Mesenchymal stem cell (in vitro differentiated cells and primary cell): ENCODE data around the gene IDH1.

ENCODE experiments used
- DNase-seq: peaks from one replicate; pipeline ENCODE4 v3.0.0-alpha.2; 2013
- H2AFZ ChIP-seq: one replicate; pipeline ENCODE4 v1.6.1; 2013; ENCODE audit warnings: low read depth, mild to moderate bottlenecking, control low read depth, inconsistent platforms, low read length, moderate library complexity
- H2AK5ac ChIP-seq: 2 replicates; pipeline ENCODE4 v1.6.1; 2013; ENCODE audit warnings: low read length, moderate library complexity, mild to moderate bottlenecking, inconsistent platforms; ENCODE audit not compliant: severe bottlenecking
- H2BK120ac ChIP-seq: one replicate; pipeline ENCODE4 v1.6.1; 2013; ENCODE audit warnings: low read depth, mild to moderate bottlenecking, inconsistent platforms, low read length, moderate library complexity
- H2BK12ac ChIP-seq, 2 experiments: one replicate each; pipeline ENCODE4 v1.6.1; 2013; ENCODE audit warnings: inconsistent platforms in 2 of 2, low read length in 2 of 2, mild to moderate bottlenecking in 2 of 2, moderate library complexity in 2 of 2, control low read depth in 1 of 2
- H2BK15ac ChIP-seq: one replicate; pipeline ENCODE4 v1.6.1; 2013; ENCODE audit warnings: mild to moderate bottlenecking, low read depth, inconsistent platforms; ENCODE audit not compliant: poor library complexity, severe bottlenecking
- H2BK5ac ChIP-seq: 2 replicates; pipeline ENCODE4 v1.6.1; 2013; ENCODE audit warnings: low read depth, mild to moderate bottlenecking, low read length, control low read depth, inconsistent platforms; ENCODE audit not compliant: poor library complexity, severe bottlenecking
- H3K14ac ChIP-seq, 2 experiments: one replicate each; pipeline ENCODE4 v1.6.1; 2013; ENCODE audit warnings: inconsistent platforms in 2 of 2, low read length in 2 of 2, control low read depth in 1 of 2, mild to moderate bottlenecking in 1 of 2, moderate library complexity in 1 of 2
- H3K18ac ChIP-seq, 2 experiments: one replicate each; pipeline ENCODE4 v1.6.1; 2013; ENCODE audit warnings: inconsistent platforms in 2 of 2, low read length in 2 of 2, control low read depth in 1 of 2, low read depth in 1 of 2, mild to moderate bottlenecking in 1 of 2
- H3K23ac ChIP-seq, 2 experiments: one replicate each; pipeline ENCODE4 v1.6.1; 2013; ENCODE audit warnings: inconsistent platforms in 2 of 2, low read length in 2 of 2, mild to moderate bottlenecking in 2 of 2, moderate library complexity in 2 of 2, control low read depth in 1 of 2
- H3K27ac ChIP-seq: 2 replicates; pipeline ENCODE4 v1.5.1; 2013; ENCODE audit warnings: mild to moderate bottlenecking, moderate library complexity, low read length, control low read depth, inconsistent platforms; ENCODE audit not compliant: poor library complexity, severe bottlenecking
- H3K27me3 ChIP-seq, 2 experiments: 2 replicates each; pipeline versions ENCODE4 v1.6.1 to v1.7.0; 2013; ENCODE audit warnings: low read length in 2 of 2, mild to moderate bottlenecking in 2 of 2, moderate library complexity in 2 of 2, control low read depth in 1 of 2, inconsistent platforms in 1 of 2; ENCODE audit not compliant: control insufficient read depth in 1 of 2, insufficient read depth in 1 of 2
- H3K36me3 ChIP-seq, 2 experiments: 2 replicates each; pipeline versions ENCODE4 v1.6.1 to v1.7.0; 2013; ENCODE audit warnings: low read length in 2 of 2, control low read depth in 1 of 2, inconsistent platforms in 1 of 2, low read depth in 1 of 2, mild to moderate bottlenecking in 1 of 2; ENCODE audit not compliant: insufficient read depth in 2 of 2, control insufficient read depth in 1 of 2
- H3K4ac ChIP-seq, 2 experiments: one replicate each; pipeline ENCODE4 v1.6.1; 2013; ENCODE audit warnings: inconsistent platforms in 2 of 2, low read length in 2 of 2, mild to moderate bottlenecking in 2 of 2, moderate library complexity in 2 of 2, control low read depth in 1 of 2, low read depth in 1 of 2
- H3K4me1 ChIP-seq: 2 replicates; pipeline ENCODE4 v1.6.1; 2013; ENCODE audit warnings: low read depth, low read length, control low read depth; ENCODE audit not compliant: control insufficient read depth, insufficient read depth
- H3K4me2 ChIP-seq: 2 replicates; pipeline ENCODE4 v1.6.1; 2013; ENCODE audit warnings: low read length, mild to moderate bottlenecking, inconsistent platforms; ENCODE audit not compliant: poor library complexity, severe bottlenecking
- H3K4me3 ChIP-seq, 2 experiments: 2 replicates each; pipeline versions ENCODE4 v1.5.1 to v1.7.0; 2013; ENCODE audit warnings: low read length in 2 of 2, mild to moderate bottlenecking in 2 of 2, control low read depth in 1 of 2, low read depth in 1 of 2; ENCODE audit not compliant: insufficient read depth in 1 of 2
- H3K79me1 ChIP-seq: replicated peaks from 2 replicates; pipeline ENCODE4 v1.6.1; 2013; ENCODE audit warnings: mild to moderate bottlenecking, control low read depth, low read length, inconsistent platforms; ENCODE audit not compliant: poor library complexity, severe bottlenecking
- H3K9ac ChIP-seq: 2 replicates; pipeline ENCODE4 v1.7.0; 2013; ENCODE audit warnings: mild to moderate bottlenecking, low read length, moderate library complexity
- H3K9me3 ChIP-seq: 2 replicates; pipeline ENCODE4 v1.7.0; 2013; ENCODE audit warnings: mild to moderate bottlenecking, low read length; ENCODE audit not compliant: control insufficient read depth
- H4K8ac ChIP-seq: one replicate; pipeline ENCODE4 v1.6.1; 2013; ENCODE audit warnings: inconsistent platforms, mild to moderate bottlenecking, low read length, moderate library complexity
- H4K91ac ChIP-seq: one replicate; pipeline ENCODE4 v1.6.1; 2013; ENCODE audit warnings: mild to moderate bottlenecking, low read length, inconsistent platforms
- WGBS: methylation state at CpG from one replicate; pipeline ENCODE4 v1.1.7; 2013; ENCODE audit warnings: mixed read lengths; 5-methylcytosine and 5-hydroxymethylcytosine counted together

The IDH1 gene

DNA sequence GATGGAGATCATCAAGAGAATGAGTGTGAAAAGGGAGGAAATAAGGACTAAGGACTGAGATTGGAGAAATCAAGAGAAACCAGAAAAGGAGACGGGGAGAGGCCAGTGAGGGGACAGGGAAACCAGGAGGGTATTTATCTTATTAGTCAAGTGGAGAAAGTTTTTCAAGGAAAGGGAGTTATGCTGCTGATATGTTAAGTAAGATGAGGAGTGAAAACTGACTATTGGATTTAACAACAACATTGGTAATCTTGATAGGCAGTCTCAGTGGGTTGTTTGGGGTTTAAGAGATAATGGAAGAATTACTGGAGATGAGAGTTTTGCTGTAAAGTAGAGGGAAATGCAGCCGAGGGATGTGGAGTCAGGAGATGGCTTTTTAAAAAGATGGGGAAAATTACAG lies 41.7 kb upstream of the IDH1 start:
- H3K27me3 ChIP-seq = no peaks in the 10 kb centered on the region
- H3K4ac ChIP-seq = no peak overlapping the region
- no peak overlapping the region for H4K91ac ChIP-seq
- no peak overlapping the region for H3K9ac ChIP-seq
- peaks cover 21% of the 10 kb centered on the region for H3K79me1 ChIP-seq
- no peak for DNase-seq
- no peak overlapping the region for H3K4me2 ChIP-seq
- no peaks in the 10 kb centered on the region for H3K4me1 ChIP-seq
- H2BK5ac ChIP-seq = no peak overlapping the region
- no peak overlapping the region for H3K14ac ChIP-seq
- H2BK120ac ChIP-seq = no peak overlapping the region
- H3K27ac ChIP-seq = no peak overlapping the region
- no peak overlapping the region for H3K4me3 ChIP-seq
- H3K9me3 ChIP-seq = no peaks in the 10 kb centered on the region
- H2AFZ ChIP-seq = no peak overlapping the region
- H2BK12ac ChIP-seq = no peak overlapping the region
- no peak overlapping the region for H3K23ac ChIP-seq
- no peak overlapping the region for H4K8ac ChIP-seq
- H2AK5ac ChIP-seq = no peak overlapping the region
- WGBS = 91% methylated on average over 2 of the region's 2 CpGs
- H3K36me3 ChIP-seq = peaks cover 10 to 80% of the 10 kb centered on the region in 2 experiments
- H3K18ac ChIP-seq = no peak overlapping the region
- no peak overlapping the region for H2BK15ac ChIP-seq

DNA sequence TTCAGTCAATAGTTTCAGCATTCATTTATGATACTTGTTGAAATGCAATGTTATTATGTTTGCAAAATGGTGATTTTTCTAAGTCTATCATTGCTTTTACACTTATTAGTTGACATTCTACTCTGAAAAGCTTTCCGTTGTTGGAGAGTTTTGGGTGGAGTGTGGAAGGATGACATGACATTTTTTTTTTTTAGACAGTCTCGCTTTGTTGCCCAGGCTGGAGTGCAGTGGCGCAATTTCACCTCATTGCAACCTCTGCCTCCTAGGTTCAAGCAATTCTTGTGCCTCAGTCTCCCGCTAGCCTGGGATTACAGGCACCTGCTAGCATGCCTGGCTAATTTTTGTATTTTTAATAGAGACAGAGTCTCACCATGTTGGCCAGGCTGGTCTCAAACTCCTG lies 41.0 kb upstream of the IDH1 start:
- H2BK15ac ChIP-seq = no peak overlapping the region
- H3K36me3 ChIP-seq = peaks cover 10 to 80% of the 10 kb centered on the region in 2 experiments
- no peak overlapping the region for H3K4me2 ChIP-seq
- no peak for DNase-seq
- no peak overlapping the region for H4K8ac ChIP-seq
- no peak overlapping the region for H2BK120ac ChIP-seq
- H3K14ac ChIP-seq = no peak overlapping the region
- H3K23ac ChIP-seq = no peak overlapping the region
- 94% methylated on average over 2 of the region's 4 CpGs for WGBS
- H3K4me3 ChIP-seq = no peak overlapping the region
- no peak overlapping the region for H2AFZ ChIP-seq
- no peak overlapping the region for H2AK5ac ChIP-seq
- no peak overlapping the region for H3K4ac ChIP-seq
- H3K79me1 ChIP-seq = peaks cover 21% of the 10 kb centered on the region
- H2BK12ac ChIP-seq = no peak overlapping the region
- no peak overlapping the region for H3K18ac ChIP-seq
- H2BK5ac ChIP-seq = no peak overlapping the region
- no peak overlapping the region for H3K27ac ChIP-seq
- no peaks in the 10 kb centered on the region for H3K4me1 ChIP-seq
- peaks cover 3% of the 10 kb centered on the region for H3K9me3 ChIP-seq
- H3K27me3 ChIP-seq = no peaks in the 10 kb centered on the region
- no peak overlapping the region for H4K91ac ChIP-seq
- no peak overlapping the region for H3K9ac ChIP-seq

DNA sequence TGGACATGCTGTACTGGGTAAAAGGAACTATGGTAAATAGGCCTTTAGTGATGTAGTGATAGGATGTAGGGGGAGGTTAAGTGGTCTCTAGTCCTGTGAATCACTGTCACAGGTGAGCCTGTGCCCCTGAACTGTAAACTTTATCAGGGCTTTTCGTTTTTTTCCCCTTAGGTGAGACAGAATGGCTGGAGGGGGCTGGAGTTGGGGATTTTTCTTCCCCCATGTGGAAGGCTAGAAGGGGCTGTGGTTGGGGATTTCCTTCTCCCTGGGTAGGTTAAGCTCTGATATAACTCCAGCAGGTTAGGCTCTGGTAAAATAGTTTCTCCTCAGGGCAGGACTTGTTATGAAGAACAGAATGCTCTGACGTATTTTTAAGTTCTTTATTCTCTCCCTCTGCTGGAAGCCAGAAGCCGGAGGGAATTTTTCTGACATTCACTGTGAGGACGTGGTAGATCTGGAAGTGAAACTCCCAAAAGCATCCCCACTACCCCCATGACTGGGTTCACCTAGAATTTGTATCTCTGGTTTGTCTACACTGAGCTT lies 39.7 kb upstream of the IDH1 start:
- Histone ChIP-seq H3K27ac (no peak overlapping the region), H3K36me3 (peaks cover 10 to 80% of the 10 kb centered on the region in 2 experiments), H3K14ac (no peak overlapping the region), H3K9ac (no peak overlapping the region), H4K8ac (no peak overlapping the region), H3K79me1 (peaks cover 19% of the 10 kb centered on the region), H2BK120ac (no peak overlapping the region), H4K91ac (no peak overlapping the region), H3K18ac (no peak overlapping the region), H3K23ac (no peak overlapping the region), H2BK15ac (no peak overlapping the region), H2BK12ac (no peak overlapping the region), H2AFZ (no peak overlapping the region), H3K27me3 (no peaks in the 10 kb centered on the region), H2BK5ac (no peak overlapping the region), H3K4me1 (no peaks in the 10 kb centered on the region), H3K9me3 (peaks cover 13% of the 10 kb centered on the region), H2AK5ac (no peak overlapping the region), H3K4me2 (no peak overlapping the region), H3K4ac (no peak overlapping the region), H3K4me3 (no peak overlapping the region)
- WGBS = 100% methylated on average over 4 of the region's 4 CpGs
- no peak for DNase-seq

DNA sequence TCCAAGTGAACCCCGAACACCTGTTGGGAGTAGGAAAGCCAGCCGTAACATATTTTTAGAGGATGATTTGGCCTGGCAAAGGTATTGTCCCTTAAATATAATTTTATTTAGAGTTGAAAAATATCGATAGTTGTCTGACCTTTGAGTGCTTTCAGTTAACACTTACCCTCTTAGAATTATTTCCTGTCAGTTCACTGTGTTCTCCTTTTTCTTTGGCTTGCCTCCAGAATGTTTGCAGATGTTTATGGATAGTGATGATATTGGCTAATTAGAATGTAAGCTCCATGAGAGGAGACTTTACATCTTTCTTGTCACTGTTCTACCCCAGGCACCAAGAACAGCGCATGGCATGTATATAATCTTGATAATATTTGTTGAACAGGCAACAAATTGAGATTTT lies 31.0 kb upstream of the IDH1 start:
- no peak overlapping the region for H3K9ac ChIP-seq
- WGBS = 100% methylated on average over 1 of the region's 4 CpGs
- no peak overlapping the region for H2AFZ ChIP-seq
- no peak overlapping the region for H3K4me2 ChIP-seq
- H3K79me1 ChIP-seq = peaks cover 28% of the 10 kb centered on the region
- H3K9me3 ChIP-seq = peaks cover 10% of the 10 kb centered on the region
- no peak for DNase-seq
- peaks cover 22 to 87% of the 10 kb centered on the region in 2 experiments for H3K36me3 ChIP-seq
- H3K14ac ChIP-seq = no peak overlapping the region
- no peak overlapping the region for H3K4ac ChIP-seq
- H3K27ac ChIP-seq = no peak overlapping the region
- no peak overlapping the region for H3K23ac ChIP-seq
- no peak overlapping the region for H2BK15ac ChIP-seq
- no peak overlapping the region for H2BK12ac ChIP-seq
- H4K91ac ChIP-seq = no peak overlapping the region
- no peak overlapping the region for H3K18ac ChIP-seq
- no peaks in the 10 kb centered on the region for H3K27me3 ChIP-seq
- H2BK120ac ChIP-seq = no peak overlapping the region
- H3K4me3 ChIP-seq = no peak overlapping the region
- H2AK5ac ChIP-seq = no peak overlapping the region
- no peak overlapping the region for H2BK5ac ChIP-seq
- H3K4me1 ChIP-seq = no peaks in the 10 kb centered on the region
- no peak overlapping the region for H4K8ac ChIP-seq
